Measurements from ENCODE around the gene PRRG3.

GRCh38 chrX:151701531-151701930, 6.3 kb downstream of the PRRG3 start:
- TF ChIP-seq CTCF (conservative IDR thresholded peaks at IDR 0.05) (no peak), ZFX (IDR thresholded peaks at IDR 0.05) (no peak)

Data from C4-2B (cell line).